ENCODE data around the gene CACNA2D1.
A peak's percentile ranks its signal among the peaks of the same experiment; 100 is the strongest.

Gene CACNA2D1

DNA sequence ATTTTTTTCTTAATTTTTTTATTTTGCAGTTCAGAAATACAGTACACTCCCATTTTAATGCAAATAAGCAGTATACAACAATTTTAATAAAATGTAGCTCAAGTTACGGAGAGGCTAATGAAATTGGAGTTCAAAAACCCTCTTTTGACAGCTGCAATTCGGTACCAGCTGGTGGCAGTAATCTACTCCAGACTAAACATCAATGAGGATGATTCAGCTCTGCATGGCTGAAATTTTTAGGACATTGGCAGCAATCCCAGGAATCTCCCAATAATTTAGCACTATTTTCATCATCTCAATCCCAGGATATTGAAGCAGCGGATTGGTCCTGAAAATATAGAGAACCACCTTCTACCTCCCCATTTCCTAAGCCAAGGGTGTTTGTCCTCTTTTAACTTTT, 278.8 kb downstream of the CACNA2D1 start:
- H3K4me3 ChIP-seq (ENCODE audit: low read depth, low read length): no peak overlapping the region
- TF ChIP-seq, protein P1, sequence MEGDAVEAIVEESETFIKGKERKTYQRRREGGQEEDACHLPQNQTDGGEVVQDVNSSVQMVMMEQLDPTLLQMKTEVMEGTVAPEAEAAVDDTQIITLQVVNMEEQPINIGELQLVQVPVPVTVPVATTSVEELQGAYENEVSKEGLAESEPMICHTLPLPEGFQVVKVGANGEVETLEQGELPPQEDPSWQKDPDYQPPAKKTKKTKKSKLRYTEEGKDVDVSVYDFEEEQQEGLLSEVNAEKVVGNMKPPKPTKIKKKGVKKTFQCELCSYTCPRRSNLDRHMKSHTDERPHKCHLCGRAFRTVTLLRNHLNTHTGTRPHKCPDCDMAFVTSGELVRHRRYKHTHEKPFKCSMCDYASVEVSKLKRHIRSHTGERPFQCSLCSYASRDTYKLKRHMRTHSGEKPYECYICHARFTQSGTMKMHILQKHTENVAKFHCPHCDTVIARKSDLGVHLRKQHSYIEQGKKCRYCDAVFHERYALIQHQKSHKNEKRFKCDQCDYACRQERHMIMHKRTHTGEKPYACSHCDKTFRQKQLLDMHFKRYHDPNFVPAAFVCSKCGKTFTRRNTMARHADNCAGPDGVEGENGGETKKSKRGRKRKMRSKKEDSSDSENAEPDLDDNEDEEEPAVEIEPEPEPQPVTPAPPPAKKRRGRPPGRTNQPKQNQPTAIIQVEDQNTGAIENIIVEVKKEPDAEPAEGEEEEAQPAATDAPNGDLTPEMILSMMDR (IDR thresholded peaks at IDR 0.05; ENCODE audit: low read depth, low read length): peak; percentile 32
- TF ChIP-seq MYC (IDR thresholded peaks at IDR 0.05; ENCODE audit: low read depth, low read length): no peak
- no peak for DNase-seq (ENCODE audit: low read depth)

DNA sequence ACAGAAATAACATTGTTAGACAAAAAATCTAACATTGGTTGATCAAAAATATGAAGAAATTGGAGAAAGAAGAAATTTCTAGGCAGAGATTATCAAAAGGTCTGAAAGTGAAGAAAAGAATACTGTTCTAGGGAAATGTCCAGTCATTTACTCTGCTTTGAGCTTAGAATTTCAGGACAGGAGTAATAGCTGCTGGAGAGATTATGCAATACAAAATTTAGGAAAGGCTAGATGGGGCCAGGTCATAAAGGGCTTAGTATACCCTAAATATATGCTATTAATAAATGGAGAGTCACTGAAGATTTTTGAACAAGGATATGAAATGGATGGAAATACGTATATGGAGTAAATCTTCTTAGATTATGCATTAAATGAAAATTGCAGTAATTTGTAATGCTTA, 279.2 kb downstream of the CACNA2D1 start:
- TF ChIP-seq MYC (IDR thresholded peaks at IDR 0.05; ENCODE audit: low read depth, low read length) (no peak), POLR2A (IDR thresholded peaks at IDR 0.05; ENCODE audit: extremely low read depth, insufficient read length) (no peak)
- TF ChIP-seq, protein P2, sequence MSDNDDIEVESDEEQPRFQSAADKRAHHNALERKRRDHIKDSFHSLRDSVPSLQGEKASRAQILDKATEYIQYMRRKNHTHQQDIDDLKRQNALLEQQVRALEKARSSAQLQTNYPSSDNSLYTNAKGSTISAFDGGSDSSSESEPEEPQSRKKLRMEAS (IDR thresholded peaks at IDR 0.05; ENCODE audit: low read depth, low read length): no peak
- TF ChIP-seq, protein P1 (IDR thresholded peaks at IDR 0.05; ENCODE audit: low read depth, low read length): no peak
- DNase-seq (ENCODE audit: low read depth): no peak
- H3K4me3 ChIP-seq (ENCODE audit: low read depth, low read length): no peak overlapping the region

DNA sequence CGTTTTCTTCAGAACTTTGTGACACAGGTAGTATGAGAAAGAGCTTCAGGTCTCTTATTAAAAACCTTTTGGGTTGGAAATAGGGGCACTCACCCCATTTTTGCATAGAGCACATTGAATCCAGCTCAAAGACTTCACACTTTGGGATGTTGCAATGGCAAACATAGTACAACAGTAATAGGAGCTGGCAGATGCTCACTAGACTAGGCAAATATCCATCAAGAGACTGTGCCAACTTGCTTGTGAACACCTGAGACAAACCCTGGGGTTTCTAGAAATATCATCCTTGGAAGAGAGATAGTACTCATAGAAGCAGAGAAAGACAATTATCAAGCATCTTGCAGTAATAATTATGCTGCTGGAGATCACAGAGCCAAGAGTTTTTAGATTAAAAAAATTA, 280.0 kb downstream of the CACNA2D1 start:
- TF ChIP-seq MYC (IDR thresholded peaks at IDR 0.05; ENCODE audit: low read depth, low read length) (no peak), POLR2A (IDR thresholded peaks at IDR 0.05; ENCODE audit: extremely low read depth, insufficient read length) (no peak)
- TF ChIP-seq, protein P2 (IDR thresholded peaks at IDR 0.05; ENCODE audit: low read depth, low read length): no peak
- TF ChIP-seq, protein P1 (IDR thresholded peaks at IDR 0.05; ENCODE audit: low read depth, low read length): no peak
- DNase-seq (ENCODE audit: low read depth): no peak
- no peak overlapping the region for H3K4me3 ChIP-seq (ENCODE audit: low read depth, low read length)

DNA sequence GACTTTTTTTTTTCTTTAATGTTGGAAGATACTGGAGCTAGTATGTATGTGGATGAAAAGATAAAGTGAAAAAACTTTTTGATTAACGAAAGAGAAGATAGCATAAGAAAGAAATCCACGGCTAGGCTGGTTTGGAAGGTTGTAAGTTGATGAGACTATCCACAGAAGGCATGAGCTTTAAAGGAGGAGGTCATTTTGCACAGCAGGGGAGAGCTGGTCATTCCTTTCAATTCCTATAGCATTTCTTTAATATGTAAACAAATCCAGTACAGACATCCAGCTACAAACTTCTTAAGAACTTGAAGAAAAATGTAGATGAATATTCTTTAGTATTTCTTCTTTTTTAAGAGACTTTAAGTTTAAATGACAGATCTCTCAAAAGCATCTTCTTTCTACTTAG, 281.3 kb downstream of the CACNA2D1 start:
- no peak for DNase-seq (ENCODE audit: low read depth)
- TF ChIP-seq POLR2A (IDR thresholded peaks at IDR 0.05; ENCODE audit: extremely low read depth, insufficient read length) (no peak), MYC (IDR thresholded peaks at IDR 0.05; ENCODE audit: low read depth, low read length) (no peak)
- TF ChIP-seq, protein P2 (IDR thresholded peaks at IDR 0.05; ENCODE audit: low read depth, low read length): no peak
- TF ChIP-seq, protein P1 (IDR thresholded peaks at IDR 0.05; ENCODE audit: low read depth, low read length): no peak

DNA sequence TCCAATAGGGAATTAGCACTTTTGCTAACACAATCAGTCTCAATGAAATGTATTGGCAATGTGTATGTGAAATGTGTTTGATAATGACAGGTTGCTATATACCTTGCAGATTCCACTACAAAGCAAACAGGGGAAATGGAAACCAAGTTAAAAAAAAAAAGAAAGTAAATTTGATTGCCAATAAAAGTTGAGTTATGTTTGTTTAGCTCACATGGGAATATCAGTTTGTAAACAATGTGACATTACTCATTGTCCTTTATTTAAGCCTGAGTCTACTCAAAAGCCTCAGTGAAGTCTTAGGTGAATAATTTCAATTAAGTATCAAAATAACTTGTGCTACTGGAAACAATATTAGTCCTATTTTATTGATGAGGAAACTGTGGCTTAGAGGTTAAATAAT, 285.2 kb downstream of the CACNA2D1 start:
- TF ChIP-seq POLR2A (IDR thresholded peaks at IDR 0.05; ENCODE audit: extremely low read depth, insufficient read length) (no peak), MYC (IDR thresholded peaks at IDR 0.05; ENCODE audit: low read depth, low read length) (no peak)
- TF ChIP-seq, protein P1 (IDR thresholded peaks at IDR 0.05; ENCODE audit: low read depth, low read length): no peak
- TF ChIP-seq, protein P2 (IDR thresholded peaks at IDR 0.05; ENCODE audit: low read depth, low read length): no peak
- no peak overlapping the region for H3K4me3 ChIP-seq (ENCODE audit: low read depth, low read length)
- no peak for DNase-seq (ENCODE audit: low read depth)

More for the DNA sequence above, 281.3 kb downstream of the CACNA2D1 start:
- no peak overlapping the region for H3K4me3 ChIP-seq (ENCODE audit: low read depth, low read length)

DNA sequence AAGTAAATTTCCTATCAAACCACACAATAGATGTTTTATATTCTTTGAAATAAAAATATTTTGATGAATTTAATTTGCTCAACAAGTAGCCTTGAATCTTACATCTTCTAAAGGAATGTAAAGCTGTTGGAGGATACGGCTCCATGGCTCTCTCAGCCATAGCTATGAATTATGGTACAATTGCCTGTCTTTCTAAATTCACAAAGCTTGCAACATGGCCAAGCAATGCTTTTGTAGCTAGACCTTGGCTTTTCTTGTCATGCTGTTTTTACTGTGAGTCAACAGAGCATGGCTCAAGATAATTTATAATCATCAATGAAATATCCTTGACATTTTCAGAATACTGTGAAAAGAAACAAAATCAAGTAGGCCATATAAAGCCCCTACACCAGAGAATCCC, 286.7 kb downstream of the CACNA2D1 start:
- DNase-seq (ENCODE audit: low read depth): no peak
- TF ChIP-seq, protein P2 (IDR thresholded peaks at IDR 0.05; ENCODE audit: low read depth, low read length): no peak
- TF ChIP-seq, protein P1 (IDR thresholded peaks at IDR 0.05; ENCODE audit: low read depth, low read length): no peak
- TF ChIP-seq MYC (IDR thresholded peaks at IDR 0.05; ENCODE audit: low read depth, low read length): no peak
- TF ChIP-seq POLR2A (IDR thresholded peaks at IDR 0.05; ENCODE audit: extremely low read depth, insufficient read length): no peak

More for the DNA sequence above, 286.7 kb downstream of the CACNA2D1 start:
- no peak overlapping the region for H3K4me3 ChIP-seq (ENCODE audit: low read depth, low read length)
